Astrocyte (in vitro differentiated cells and primary cell): ENCODE results near the gene CLEC19A. TPM values are rescaled to one million over a fixed set of nuclear protein-coding genes. Genes with fewer than 3 reads are reported as not detected.

Experiments
- DNase-seq: peaks from one replicate; pipeline ENCODE4 v3.0.0-alpha.2; 2010; ENCODE audit warnings: low read depth
- FAIRE-seq: peaks from 2 replicates; lab custom pipeline; 2011; peaks lifted over from hg19 to GRCh38; lab: Jason Lieb, UNC
- H2AFZ ChIP-seq: 2 replicates; pipeline ENCODE4 v1.6.0; 2012; ENCODE audit warnings: low read depth, low read length, inconsistent platforms
- H3K27ac ChIP-seq: 2 replicates; pipeline ENCODE4 v1.5.1; 2011; ENCODE audit warnings: low read depth, low read length, inconsistent platforms
- H3K27me3 ChIP-seq: 2 replicates; pipeline ENCODE4 v1.6.0; 2011; ENCODE audit warnings: low read length, inconsistent platforms; ENCODE audit not compliant: insufficient read depth
- H3K36me3 ChIP-seq: 2 replicates; pipeline ENCODE4 v1.5.1; 2011; ENCODE audit warnings: low read length, inconsistent platforms; ENCODE audit not compliant: insufficient read depth
- H3K4me1 ChIP-seq: 2 replicates; pipeline ENCODE4 v1.5.1; 2011; ENCODE audit warnings: low read length, inconsistent platforms; ENCODE audit not compliant: insufficient read depth
- H3K4me2 ChIP-seq: 2 replicates; pipeline ENCODE4 v1.6.0; 2012; ENCODE audit warnings: low read length, inconsistent platforms
- H3K4me3 ChIP-seq: 2 replicates; pipeline ENCODE4 v1.5.1; 2011; ENCODE audit warnings: low read depth, mild to moderate bottlenecking, low read length, inconsistent platforms; ENCODE audit not compliant: insufficient read depth
- H3K79me2 ChIP-seq: 2 replicates; pipeline ENCODE4 v1.6.0; 2012; ENCODE audit warnings: mild to moderate bottlenecking, low read length, inconsistent platforms; ENCODE audit not compliant: insufficient read depth
- H3K9ac ChIP-seq: 2 replicates; pipeline ENCODE4 v1.6.0; 2012; ENCODE audit warnings: mild to moderate bottlenecking, low read length, inconsistent platforms
- H3K9me3 ChIP-seq: 2 replicates; pipeline ENCODE4 v1.5.1; 2012; ENCODE audit warnings: low read depth, mild to moderate bottlenecking, low read length, inconsistent platforms; ENCODE audit not compliant: insufficient read depth
- H4K20me1 ChIP-seq: 2 replicates; pipeline ENCODE4 v1.6.0; 2012; ENCODE audit warnings: low read length, inconsistent platforms; ENCODE audit not compliant: insufficient read depth
- H3K27ac Mint-ChIP-seq: one replicate; pipeline ENCODE4 v1.8.0; 2021; ENCODE audit warnings: mild to moderate bottlenecking, mixed read lengths; ENCODE audit not compliant: unreplicated experiment
- H3K27me3 Mint-ChIP-seq: one replicate; pipeline ENCODE4 v1.8.0; 2021; ENCODE audit warnings: low read depth, mixed read lengths; ENCODE audit not compliant: unreplicated experiment
- H3K36me3 Mint-ChIP-seq: one replicate; pipeline ENCODE4 v1.8.0; 2021; ENCODE audit warnings: low read depth, mixed read lengths; ENCODE audit not compliant: unreplicated experiment
- H3K4me1 Mint-ChIP-seq: one replicate; pipeline ENCODE4 v1.8.0; 2021; ENCODE audit warnings: low read depth, mixed read lengths; ENCODE audit not compliant: unreplicated experiment
- H3K4me3 Mint-ChIP-seq: one replicate; pipeline ENCODE4 v1.8.0; 2021; ENCODE audit warnings: mild to moderate bottlenecking, moderate library complexity, mixed read lengths; ENCODE audit not compliant: unreplicated experiment
- H3K9me3 Mint-ChIP-seq: one replicate; pipeline ENCODE4 v1.8.0; 2021; ENCODE audit warnings: mild to moderate bottlenecking, mixed read lengths; ENCODE audit not compliant: unreplicated experiment
- EZH2 ChIP-seq: IDR thresholded peaks from 2 replicates; pipeline ENCODE4 v1.6.1; 2012; ENCODE audit warnings: mild to moderate bottlenecking, low read length, inconsistent platforms; ENCODE audit not compliant: insufficient read depth
- total RNA-seq: library from RNA; stranded (reverse); gene quantifications from 2 replicates; pipeline ENCODE4 v1.2.1, GENCODE V29; 2021
- TF ChIP-seq, protein P1 (sequence below): IDR thresholded peaks from 2 replicates; pipeline ENCODE4 v1.5.1; 2011; ENCODE audit warnings: low read depth, mild to moderate bottlenecking, inconsistent platforms, low read length, moderate library complexity; ENCODE audit not compliant: insufficient read depth

CLEC19A gene
- total RNA-seq, 1 donor from 2014 or later, result not detected

DNA sequence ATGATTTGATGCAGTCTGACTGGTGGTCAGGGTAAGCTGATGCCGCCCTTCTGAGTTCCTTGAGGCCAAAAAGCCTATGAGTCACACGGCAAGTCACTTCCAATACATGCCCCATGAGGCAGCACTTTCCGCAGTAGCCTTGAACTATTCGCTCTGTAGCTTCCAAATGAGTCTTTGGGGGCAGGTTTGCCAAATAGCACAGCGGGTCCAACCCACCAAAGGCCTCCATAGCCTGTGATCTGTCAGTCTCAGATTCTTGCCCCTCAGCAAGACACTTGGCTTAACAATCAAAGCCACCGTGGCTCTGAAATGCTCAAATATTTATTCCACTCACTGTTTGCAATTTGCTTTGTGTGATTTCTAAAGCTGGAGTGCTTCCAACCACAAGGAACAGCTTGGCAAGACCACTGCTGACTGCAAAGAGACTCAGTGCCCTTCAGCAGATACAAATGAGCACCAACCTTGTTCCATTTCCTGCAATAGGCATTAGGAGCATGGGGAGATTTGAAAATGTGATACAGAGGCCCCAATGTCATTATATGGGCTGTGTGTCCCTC, 45.4 kb downstream of the CLEC19A start:
- no peak overlapping the region for H3K9ac ChIP-seq
- peaks cover 2% of the 10 kb centered on the region for H3K36me3 Mint-ChIP-seq
- no peaks in the 10 kb centered on the region for H3K27me3 ChIP-seq
- no peak overlapping the region for H3K4me3 Mint-ChIP-seq
- H3K27ac Mint-ChIP-seq, result peak overlapping the region; percentile 72
- H3K9me3 ChIP-seq, result no peaks in the 10 kb centered on the region
- H3K27me3 Mint-ChIP-seq, result peaks cover 7% of the 10 kb centered on the region
- H3K27ac ChIP-seq, result peak overlapping the region; percentile 34
- H4K20me1 ChIP-seq, result no peaks in the 10 kb centered on the region
- no peak overlapping the region for H3K4me3 ChIP-seq
- peaks cover 3% of the 10 kb centered on the region for H3K9me3 Mint-ChIP-seq
- FAIRE-seq (no peak), DNase-seq (peak; percentile 59)
- peak overlapping the region; percentile 47 for H2AFZ ChIP-seq
- no peaks in the 10 kb centered on the region for H3K36me3 ChIP-seq
- no peaks in the 10 kb centered on the region for H3K4me1 Mint-ChIP-seq
- no peaks in the 10 kb centered on the region for H3K79me2 ChIP-seq
- peak overlapping the region; percentile 54 for H3K4me2 ChIP-seq
- no peak for TF ChIP-seq EZH2
- TF ChIP-seq, protein P1, sequence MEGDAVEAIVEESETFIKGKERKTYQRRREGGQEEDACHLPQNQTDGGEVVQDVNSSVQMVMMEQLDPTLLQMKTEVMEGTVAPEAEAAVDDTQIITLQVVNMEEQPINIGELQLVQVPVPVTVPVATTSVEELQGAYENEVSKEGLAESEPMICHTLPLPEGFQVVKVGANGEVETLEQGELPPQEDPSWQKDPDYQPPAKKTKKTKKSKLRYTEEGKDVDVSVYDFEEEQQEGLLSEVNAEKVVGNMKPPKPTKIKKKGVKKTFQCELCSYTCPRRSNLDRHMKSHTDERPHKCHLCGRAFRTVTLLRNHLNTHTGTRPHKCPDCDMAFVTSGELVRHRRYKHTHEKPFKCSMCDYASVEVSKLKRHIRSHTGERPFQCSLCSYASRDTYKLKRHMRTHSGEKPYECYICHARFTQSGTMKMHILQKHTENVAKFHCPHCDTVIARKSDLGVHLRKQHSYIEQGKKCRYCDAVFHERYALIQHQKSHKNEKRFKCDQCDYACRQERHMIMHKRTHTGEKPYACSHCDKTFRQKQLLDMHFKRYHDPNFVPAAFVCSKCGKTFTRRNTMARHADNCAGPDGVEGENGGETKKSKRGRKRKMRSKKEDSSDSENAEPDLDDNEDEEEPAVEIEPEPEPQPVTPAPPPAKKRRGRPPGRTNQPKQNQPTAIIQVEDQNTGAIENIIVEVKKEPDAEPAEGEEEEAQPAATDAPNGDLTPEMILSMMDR, result no peak
- peaks cover 4% of the 10 kb centered on the region for H3K4me1 ChIP-seq

DNA sequence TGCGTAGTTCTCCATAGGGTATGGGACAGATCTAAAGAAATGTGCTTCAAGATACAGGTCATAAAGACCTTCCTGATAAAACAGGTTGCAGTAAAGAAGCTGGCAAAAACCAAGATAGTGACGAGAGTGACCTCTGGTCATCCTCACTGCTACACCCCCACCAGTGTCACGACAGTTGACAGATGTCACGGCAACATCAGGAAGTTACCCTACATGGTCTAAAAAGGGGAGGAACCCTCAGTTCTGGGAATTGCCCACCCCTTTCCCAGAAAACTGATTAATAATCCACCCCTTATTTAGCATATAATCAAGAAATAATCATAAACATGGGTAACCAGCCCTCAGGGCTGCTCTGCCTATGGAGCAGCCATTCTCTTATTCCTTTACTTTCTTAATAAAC, 46.3 kb downstream of the CLEC19A start:
- Mint-ChIP-seq H3K36me3 (peaks cover 2% of the 10 kb centered on the region), H3K9me3 (peaks cover 3% of the 10 kb centered on the region), H3K27me3 (peaks cover 10% of the 10 kb centered on the region), H3K27ac (no peak overlapping the region), H3K4me1 (no peaks in the 10 kb centered on the region), H3K4me3 (no peak overlapping the region)
- Histone ChIP-seq H4K20me1 (no peaks in the 10 kb centered on the region), H3K4me1 (peaks cover 4% of the 10 kb centered on the region), H3K9me3 (no peaks in the 10 kb centered on the region), H3K36me3 (no peaks in the 10 kb centered on the region), H3K9ac (no peak overlapping the region), H3K4me2 (no peak overlapping the region), H3K27me3 (no peaks in the 10 kb centered on the region), H3K27ac (no peak overlapping the region), H2AFZ (no peak overlapping the region), H3K4me3 (no peak overlapping the region), H3K79me2 (no peaks in the 10 kb centered on the region)
- TF ChIP-seq EZH2, result no peak
- TF ChIP-seq, protein P1, result no peak
- no peak for FAIRE-seq
- DNase-seq, result no peak

DNA sequence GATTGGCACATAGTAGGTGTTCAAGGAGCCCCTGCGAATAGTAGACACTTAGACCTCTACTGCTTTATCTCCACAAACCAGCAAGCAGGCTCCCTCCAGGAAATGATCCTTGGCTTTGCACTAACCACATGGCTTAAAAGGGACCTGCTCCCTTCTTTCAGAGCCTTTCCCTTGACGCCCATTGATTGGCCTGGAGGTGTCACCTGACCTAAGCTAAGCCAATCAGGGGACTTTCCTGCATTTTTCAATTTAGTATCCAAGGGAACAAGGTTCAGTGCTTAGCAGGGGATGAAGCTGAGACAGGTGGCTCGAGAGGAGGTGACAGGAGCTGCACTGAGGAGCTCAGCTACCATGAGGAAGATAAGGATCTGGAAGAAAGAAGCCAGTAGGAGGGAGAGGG, 52.8 kb downstream of the CLEC19A start:
- H3K79me2 ChIP-seq, result no peaks in the 10 kb centered on the region
- no peak overlapping the region for H3K9ac ChIP-seq
- H3K9me3 ChIP-seq, result no peaks in the 10 kb centered on the region
- TF ChIP-seq EZH2, result no peak
- TF ChIP-seq, protein P1, result no peak
- H3K27me3 Mint-ChIP-seq, result peaks cover 19% of the 10 kb centered on the region
- no peak overlapping the region for H3K27ac ChIP-seq
- no peak overlapping the region for H3K4me3 Mint-ChIP-seq
- H3K4me1 ChIP-seq, result no peaks in the 10 kb centered on the region
- H3K36me3 Mint-ChIP-seq, result no peaks in the 10 kb centered on the region
- no peak overlapping the region for H3K4me3 ChIP-seq
- no peaks in the 10 kb centered on the region for H3K27me3 ChIP-seq
- no peak overlapping the region for H2AFZ ChIP-seq
- no peak for DNase-seq
- peaks cover 7% of the 10 kb centered on the region for H3K9me3 Mint-ChIP-seq
- H3K4me2 ChIP-seq, result no peak overlapping the region
- no peaks in the 10 kb centered on the region for H4K20me1 ChIP-seq
- no peak for FAIRE-seq
- H3K36me3 ChIP-seq, result no peaks in the 10 kb centered on the region
- no peak overlapping the region for H3K27ac Mint-ChIP-seq
- H3K4me1 Mint-ChIP-seq, result no peaks in the 10 kb centered on the region
